Activated CD8-positive, alpha-beta memory T cell treated with anti-CD3 and anti-CD28 coated beads, Interleukin-2, amount 50 U/mL, for 48 hours (primary cell): ENCODE data around the gene ALDH1A3.

ENCODE experiments used
- DNase-seq: peaks from one replicate; pipeline ENCODE4 v3.0.0-alpha.2; 2020

The ALDH1A3 gene

GRCh38 chr15:100859970-100860828, 19.4 kb upstream of the ALDH1A3 start:
- DNase-seq: no peak

GRCh38 chr15:100860829-100861510, 18.7 kb upstream of the ALDH1A3 start:
- DNase-seq: no peak

GRCh38 chr15:100861511-100861991, 18.1 kb upstream of the ALDH1A3 start:
- no peak for DNase-seq

GRCh38 chr15:100862162-100862561, 17.5 kb upstream of the ALDH1A3 start:
- DNase-seq: no peak

DNA sequence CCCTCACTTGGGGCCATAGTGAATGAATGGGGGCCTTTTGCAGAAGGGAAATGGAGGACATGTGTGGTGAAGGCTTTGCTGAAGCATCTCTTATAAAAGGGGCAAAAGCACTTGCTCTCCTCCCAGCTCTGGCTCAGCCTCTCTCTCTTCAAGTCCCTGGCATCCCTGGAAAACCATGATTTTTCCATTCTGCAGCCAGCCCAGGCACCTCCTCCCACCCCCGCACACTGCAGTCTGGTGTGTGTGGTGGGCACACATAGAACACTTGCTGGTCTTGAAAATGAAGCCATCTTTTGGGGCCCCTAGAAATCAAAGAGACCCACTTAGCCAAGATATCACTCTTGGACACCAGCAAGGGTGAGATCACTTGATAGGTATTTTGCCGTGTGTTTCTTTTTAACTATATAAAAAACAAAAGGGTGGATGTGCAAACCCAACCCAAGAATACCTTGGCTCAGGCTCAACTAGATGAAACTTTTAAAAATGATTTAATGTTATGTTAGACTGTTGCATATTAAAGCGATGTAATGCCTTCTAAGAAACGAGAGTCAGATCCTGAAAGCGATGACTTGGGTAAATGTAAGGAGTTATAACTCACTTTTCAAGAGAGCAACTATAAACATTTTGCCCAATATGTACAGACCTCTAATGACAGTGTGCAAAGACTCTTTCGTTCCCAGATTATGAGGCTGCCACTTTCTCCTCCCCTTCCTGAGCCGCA, 16.4 kb upstream of the ALDH1A3 start:
- DNase-seq: no peak

GRCh38 chr15:100863796-100864267, 15.8 kb upstream of the ALDH1A3 start:
- no peak for DNase-seq

- no peak for DNase-seq
These were observed 13.0 kb upstream of the ALDH1A3 start for GRCh38 chr15:100866386-100867330.

DNA sequence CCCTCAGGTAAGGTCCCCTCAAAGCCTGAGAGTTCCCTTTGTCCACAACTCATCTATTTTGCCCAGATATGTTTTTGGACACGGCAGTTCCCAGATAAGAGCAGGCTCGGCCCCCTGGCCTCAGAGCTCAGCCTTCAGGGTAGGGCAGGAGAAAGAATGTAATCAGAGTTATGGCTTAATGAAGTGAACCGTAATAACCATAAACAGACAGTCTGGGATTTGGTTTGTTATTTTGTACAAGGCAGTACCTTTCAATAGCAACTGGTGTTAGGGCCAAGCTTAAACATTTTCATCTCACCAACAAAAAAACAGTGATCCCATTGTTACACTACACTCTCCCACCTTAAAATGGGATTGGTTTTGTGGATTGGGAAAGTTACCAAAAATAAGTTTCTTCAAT, 12.2 kb upstream of the ALDH1A3 start:
- DNase-seq: no peak

DNA sequence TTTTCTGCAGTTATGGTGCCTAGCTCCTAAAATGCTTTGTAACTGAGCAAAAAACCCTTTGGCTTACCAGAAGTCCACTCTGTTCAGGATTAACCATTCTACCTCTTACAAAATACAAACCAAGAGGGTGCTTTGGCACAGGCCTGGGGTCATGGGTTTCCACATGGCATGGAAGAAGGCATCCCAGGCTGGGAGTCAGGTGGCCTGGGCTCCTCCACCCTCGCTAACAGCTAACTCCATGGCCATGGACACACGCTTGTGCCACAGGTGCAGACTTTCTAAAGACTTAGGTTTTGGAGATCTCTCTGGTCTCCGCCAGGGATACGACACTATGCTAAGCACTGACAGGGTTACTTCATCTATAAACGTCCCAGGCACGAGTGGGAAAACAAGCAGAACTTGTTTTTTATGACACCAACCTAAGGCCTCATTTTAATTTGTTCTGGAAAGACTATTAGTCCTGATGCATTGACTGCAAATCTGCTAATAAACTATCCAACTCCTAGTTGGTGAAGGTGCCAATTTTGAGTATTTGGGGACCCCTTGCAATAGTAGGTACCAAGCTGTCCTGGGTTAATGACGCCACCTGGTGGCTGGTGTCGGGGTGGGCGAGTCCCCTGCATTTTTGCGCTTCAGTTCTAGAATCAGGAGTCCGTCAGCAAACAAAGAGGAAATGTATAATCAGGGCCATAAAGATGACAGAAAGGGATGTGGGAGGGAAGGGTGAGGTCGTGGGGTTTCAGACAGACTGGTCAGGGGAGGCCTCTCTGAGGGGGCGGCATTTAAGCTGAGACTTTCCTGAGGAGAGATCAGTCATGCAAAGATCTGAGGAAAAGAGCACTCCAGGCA, 10.3 kb upstream of the ALDH1A3 start:
- peak; percentile 71 for DNase-seq

GRCh38 chr15:100873029-100873677, 6.5 kb upstream of the ALDH1A3 start:
- DNase-seq: no peak

GRCh38 chr15:100875495-100875894, 4.1 kb upstream of the ALDH1A3 start:
- DNase-seq: no peak

- DNase-seq: no peak
These were observed 3.7 kb upstream of the ALDH1A3 start for GRCh38 chr15:100875976-100876375.

GRCh38 chr15:100877551-100877950, 2.1 kb upstream of the ALDH1A3 start:
- DNase-seq: no peak

DNA sequence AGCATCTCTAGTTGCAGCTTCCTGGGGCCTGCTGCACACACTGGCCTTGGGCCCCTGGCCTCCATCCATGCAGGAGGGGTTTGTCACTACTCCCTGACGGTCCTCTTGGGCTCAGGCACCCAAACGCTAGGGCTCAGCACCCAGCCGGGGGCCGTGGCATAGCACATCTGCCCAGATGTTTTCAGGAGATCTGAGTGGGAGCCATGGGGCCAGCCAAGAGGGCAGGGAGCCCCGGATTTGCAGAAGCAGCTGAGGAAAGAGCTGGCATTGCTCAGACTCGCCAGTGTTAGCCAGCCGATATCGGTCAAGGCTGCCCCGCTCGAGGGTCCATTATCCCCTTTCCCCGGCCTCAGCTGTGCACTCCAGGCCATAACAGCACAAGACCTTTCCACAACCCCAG, 1.5 kb upstream of the ALDH1A3 start:
- no peak for DNase-seq

GRCh38 chr15:100878648-100879047, 983 bp upstream of the ALDH1A3 start:
- no peak for DNase-seq

- no peak for DNase-seq
These were observed 569 bp upstream of the ALDH1A3 start for GRCh38 chr15:100879061-100879463.

GRCh38 chr15:100880139-100880896, 687 bp downstream of the ALDH1A3 start:
- no peak for DNase-seq

- no peak for DNase-seq
These were observed 1.2 kb downstream of the ALDH1A3 start for GRCh38 chr15:100880897-100881242.

GRCh38 chr15:100881573-100882336, 2.1 kb downstream of the ALDH1A3 start:
- DNase-seq: no peak
